Left lobe of liver (tissue), 2 donors: ENCODE measurements around the gene ZNF263. TPM values are rescaled to one million over a fixed set of nuclear protein-coding genes. Genes with fewer than 3 reads are reported as not detected.
A peak's percentile ranks its signal among the peaks of the same experiment; 100 is the strongest.
"Not testable (repeated sequence)": the region's sequence is repeated elsewhere in the genome, so short reads cannot be mapped to it uniquely, and the experiment has no call there.

Experiments used
- ATAC-seq: fragments of 200-7000 bp; cut with Tn5 transposase; one replicate; pipeline ENCODE4 v1.9.1; 2020; ENCODE audit warnings: mild to moderate bottlenecking, moderate library complexity
- DNase-seq: peaks from one replicate; pipeline ENCODE4 v3.0.0-alpha.2; 2020; ENCODE audit warnings: low spot score
- total RNA-seq: library from RNA; stranded (reverse); gene quantifications from one replicate; pipeline ENCODE4 v1.2.1, GENCODE V29; 2021
- donor health status: DM: no; HTN: no; CAD: no; lungs with moderate emphysema.
- donor health status: DM: no; HTN: yes; CAD: no.

Gene ZNF263
- total RNA-seq, 1 donor from 2014 or later, result 8.4 TPM

DNA sequence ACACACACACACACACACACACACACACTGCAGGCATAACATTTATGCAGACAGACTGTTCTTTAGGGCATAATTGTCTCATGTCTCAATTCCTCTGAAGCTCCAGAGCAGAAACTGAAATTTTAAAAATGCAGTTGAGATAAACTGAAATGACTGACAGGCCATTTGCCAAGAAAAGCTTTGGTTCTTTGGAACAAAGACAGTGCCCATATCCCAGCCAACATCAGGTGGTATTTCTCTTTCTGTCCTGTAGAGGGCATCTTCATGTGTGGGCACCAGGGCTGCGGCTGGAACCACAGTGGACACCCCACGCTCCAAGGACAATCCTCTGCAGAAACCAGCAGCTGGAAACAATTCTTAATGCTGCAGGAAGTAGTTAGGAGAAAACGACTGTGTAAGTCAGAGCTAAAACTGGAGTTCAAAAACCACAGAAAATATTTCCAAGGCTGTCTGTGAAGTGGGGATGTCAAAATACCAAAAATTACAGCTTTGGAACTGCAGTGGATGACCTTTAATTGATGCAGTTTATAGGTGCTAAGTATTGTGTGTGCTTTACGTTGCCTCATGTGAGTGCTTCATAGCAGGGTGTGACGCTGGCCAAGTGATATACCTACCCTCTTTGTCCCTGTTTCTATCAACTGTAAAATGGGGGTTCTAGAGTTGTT is 16.3 kb upstream of the ZNF263 start:
- ATAC-seq (no peak), DNase-seq (no peak)

DNA sequence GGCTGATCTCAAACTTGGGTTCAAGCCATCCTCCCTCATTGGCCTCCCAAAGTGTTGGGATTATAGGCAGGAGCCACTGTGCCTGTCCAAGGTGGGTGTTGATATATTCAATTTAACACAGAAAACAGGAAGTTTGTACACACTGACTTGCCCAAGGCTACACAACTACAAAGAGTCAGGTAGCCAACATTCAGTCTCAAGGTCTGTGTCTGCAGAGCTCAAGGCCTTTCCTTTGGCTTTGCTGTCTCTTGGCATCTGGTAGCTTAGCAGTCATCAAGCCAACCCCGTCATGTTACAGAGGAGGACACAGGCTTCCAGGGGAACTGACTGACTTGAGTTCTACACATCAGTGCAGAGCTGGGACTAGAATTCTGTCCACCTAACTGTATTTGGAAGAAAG is 15.0 kb upstream of the ZNF263 start:
- ATAC-seq (no peak), DNase-seq (no peak)

DNA sequence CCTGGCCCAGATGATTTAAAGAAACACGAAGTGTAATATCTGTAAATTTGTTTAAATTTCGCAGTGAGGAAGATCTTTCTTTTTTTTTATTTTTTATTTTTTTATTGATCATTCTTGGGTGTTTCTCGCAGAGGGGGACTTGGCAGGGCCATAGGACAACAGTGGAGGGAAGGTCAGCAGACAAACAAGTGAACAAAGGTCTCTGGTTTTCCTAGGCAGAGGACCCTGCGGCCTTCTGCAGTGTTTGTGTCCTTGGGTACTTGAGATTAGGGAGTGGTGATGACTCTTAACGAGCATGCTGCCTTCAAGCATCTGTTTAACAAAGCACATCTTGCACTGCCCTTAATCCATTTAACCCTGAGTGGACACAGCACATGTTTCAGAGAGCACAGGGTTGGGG is 12.6 kb upstream of the ZNF263 start:
- ATAC-seq, DNase-seq: not testable (repeated sequence)

DNA sequence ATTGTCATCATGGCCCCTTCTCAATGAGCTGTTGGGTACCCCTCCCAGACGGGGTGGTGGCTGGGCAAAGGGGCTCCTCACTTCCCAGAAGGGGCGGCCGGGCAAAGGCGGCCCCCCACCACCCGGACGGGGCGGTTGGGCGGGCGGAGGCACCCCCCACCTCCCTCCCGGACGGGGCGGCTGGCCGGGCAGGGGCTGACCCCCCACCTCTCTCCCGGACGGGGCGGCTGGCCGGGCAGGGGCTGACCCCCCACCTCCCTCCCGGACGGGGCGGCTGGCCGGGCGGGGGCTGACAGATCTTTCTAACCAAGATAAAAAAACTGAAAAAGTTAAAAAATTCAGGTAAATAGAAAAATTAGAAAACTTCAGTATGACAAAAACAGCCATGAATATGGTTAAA is 12.0 kb upstream of the ZNF263 start:
- not testable (repeated sequence) for ATAC-seq, DNase-seq

DNA sequence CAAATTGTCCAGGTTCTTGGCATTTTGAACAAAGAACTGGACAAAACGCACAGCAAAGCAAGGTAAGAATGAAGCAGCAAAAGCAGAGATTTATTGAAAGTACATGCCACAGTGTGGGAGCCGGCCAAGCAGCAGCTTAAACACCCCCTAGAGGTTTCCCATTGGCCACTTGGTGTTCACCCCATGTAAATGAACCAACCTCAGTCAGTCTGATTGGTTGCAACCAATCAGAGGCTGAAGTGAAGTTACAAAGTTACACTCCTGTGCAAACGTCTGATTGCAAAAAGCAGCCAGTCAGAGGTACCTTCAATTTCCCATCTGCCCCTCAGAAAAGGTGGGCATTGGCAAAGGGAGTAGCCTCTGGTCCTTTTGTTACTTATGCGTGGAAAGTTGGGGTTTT is 8.8 kb upstream of the ZNF263 start:
- no peak for ATAC-seq
- DNase-seq, result no peak

DNA sequence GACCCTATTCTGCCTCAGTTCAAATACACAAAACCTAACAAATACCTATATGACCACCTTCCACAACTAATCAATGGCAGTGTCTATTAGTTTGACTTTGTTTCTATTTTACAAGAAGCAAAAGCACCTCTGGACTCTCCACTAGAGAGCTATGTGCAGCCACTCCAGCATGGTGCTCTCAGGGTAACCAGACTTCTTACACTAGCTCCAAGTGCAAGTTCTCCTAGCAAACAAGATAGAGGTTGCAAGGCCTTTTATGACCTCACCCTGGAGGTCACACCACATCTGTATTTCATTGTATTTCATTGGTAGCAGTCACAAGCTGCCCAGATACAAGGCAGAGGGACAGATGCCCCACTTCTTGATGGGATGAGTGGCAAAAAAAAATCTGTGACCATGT is 8.3 kb upstream of the ZNF263 start:
- ATAC-seq (no peak), DNase-seq (no peak)

DNA sequence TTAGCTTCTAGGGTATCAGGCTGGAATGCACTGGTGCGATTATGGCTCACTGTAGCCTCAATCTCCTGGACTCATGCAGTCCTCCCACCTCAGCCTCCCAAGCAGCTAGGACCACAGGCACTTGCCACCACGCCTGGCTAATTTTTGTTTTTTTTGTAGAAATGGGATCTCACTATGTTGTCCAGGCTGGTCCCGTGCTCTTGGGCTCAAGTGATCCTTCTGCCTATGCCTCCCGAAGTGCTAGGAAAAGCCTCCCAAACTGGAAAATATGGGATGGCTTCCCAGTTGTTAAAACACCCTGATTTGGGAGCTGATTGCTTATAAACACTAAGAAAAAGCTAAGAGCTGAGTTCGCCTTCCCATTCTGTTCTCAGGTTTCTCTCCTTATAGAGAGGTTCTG is 6.6 kb upstream of the ZNF263 start:
- ATAC-seq (no peak), DNase-seq (no peak)

DNA sequence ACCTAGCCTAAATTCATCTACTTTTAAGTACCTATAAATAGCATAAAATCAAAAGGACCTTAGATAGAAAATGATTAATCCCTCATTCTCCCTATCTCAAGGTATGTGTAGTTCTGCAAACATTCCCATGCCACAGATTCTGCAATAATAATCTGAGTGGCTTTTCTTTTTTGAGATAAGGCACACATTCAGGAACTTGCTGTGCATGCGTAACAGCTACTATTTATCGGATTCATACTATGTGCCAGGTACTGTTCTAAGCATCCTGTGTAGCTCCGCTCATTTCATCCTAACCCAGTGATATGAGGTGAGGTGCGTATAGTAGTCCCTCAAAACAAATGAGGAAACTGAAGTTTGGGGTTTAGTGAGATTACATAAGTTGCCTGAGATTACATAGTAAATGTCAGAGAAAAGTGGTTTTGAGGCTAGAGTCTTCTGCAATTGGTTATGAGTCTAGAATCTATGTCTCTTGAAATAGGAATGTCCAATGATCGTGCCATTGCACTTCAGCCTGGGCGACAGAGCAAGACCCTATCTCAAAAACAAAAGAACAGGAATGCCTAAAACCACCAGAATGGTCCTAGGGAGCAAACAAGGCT is 2.0 kb upstream of the ZNF263 start:
- DNase-seq (no peak), ATAC-seq (no peak)

DNA sequence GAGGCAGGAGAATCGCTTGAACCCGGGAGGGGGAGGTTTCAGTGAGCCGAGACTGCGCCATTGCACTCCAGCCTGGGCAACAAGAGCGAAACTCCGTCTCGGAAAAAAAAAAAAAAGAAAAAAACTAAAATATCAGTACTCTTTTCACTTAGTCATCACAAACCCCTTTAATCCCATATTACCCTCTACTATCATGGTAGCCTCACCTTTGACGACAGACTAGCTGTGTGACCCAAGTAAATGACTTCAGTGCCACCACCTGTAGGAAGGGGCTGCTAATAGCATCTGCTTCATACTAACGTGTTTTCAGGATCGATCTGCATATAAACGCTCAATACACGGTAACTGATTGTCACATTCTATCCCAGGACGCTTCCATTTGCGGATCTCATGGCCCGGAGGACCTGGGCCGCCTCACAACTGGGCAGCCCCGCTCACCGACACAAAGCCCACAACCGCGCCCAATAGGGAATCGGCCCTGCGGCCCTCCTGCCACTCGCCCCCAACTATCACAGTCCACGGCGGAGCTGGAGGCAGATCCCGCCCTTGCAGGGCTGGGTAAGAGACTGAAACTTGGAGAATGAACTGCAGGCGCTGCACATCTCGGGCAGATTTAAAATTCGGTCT is 1.1 kb upstream of the ZNF263 start:
- peak; percentile 43 for ATAC-seq
- DNase-seq, result no peak

DNA sequence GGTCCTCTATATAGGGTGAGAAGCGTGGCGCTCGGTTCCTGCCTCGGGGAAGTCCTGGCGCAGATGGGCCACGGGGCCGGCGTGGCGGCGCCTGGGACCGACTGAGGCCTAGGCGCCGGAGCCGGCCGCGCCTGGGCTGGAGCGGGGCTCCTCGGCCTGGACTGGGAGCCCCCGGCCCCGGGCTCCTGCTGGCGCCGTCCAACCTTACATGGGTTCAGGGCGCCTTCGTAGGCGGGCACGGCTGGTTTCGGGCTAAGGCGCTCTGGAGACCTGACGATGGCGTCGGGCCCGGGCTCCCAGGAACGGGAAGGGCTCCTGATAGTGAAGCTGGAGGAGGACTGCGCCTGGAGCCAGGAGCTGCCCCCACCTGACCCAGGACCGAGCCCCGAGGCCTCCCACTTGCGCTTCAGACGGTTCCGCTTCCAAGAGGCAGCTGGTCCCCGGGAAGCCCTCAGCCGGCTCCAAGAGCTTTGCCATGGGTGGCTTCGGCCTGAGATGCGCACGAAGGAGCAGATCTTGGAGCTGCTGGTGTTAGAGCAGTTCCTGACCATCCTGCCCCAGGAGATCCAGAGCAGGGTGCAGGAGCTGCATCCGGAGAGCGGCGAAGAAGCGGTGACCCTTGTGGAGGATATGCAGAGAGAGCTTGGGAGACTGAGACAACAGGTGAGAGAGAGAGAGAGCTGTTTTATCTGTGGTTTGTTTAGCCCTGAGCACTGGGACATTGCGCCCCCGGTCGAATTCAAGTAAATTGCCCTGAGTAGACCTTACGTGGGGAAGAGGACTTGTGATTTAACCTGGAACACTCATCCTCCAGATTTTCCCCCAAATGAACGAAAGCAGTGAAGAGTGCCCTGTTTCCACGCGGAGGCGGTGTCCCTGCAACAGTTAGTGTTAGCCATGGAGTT is 504 bp downstream of the ZNF263 start:
- DNase-seq, result no peak
- ATAC-seq, result no peak

DNA sequence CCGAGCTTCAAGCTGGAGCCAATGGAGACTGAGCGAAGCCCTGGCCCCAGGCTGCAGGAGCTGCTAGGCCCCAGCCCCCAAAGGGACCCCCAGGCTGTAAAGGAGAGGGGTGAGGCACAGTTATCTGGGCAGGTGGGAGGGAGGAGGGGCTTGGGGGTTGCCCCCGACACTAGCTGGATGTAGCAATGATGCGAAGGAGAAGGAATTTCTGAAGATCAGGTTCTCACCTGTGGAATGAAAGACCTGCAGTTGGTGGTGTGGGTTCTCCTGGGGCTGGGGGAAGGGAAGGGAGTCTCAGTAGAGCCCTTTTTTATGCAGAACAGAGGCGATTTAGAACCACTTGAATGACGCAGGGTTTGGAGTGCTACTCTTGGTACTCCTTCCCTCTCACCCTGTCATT is 1.8 kb downstream of the ZNF263 start:
- ATAC-seq, result no peak
- DNase-seq, result no peak

DNA sequence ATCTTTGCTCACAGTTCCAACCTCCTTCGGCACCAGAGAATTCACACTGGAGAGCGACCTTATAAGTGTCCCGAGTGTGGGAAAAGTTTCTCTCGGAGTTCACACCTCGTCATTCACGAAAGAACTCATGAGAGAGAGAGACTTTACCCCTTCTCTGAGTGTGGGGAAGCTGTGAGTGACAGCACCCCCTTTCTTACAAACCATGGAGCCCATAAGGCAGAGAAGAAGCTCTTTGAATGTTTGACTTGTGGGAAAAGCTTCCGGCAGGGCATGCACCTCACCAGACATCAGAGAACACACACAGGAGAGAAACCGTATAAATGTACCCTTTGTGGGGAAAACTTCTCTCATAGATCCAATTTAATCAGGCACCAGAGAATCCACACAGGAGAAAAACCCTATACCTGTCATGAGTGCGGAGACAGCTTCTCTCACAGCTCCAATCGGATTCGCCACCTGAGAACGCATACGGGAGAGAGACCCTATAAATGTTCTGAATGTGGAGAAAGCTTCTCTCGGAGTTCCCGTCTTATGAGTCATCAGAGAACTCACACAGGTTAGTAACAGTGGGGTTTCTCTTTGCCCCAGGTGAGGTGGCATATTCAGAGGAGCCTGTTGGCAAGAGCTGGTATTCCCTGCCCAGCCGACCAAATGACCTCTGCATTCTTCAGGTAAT is 6.8 kb downstream of the ZNF263 start:
- ATAC-seq (no peak), DNase-seq (no peak)

DNA sequence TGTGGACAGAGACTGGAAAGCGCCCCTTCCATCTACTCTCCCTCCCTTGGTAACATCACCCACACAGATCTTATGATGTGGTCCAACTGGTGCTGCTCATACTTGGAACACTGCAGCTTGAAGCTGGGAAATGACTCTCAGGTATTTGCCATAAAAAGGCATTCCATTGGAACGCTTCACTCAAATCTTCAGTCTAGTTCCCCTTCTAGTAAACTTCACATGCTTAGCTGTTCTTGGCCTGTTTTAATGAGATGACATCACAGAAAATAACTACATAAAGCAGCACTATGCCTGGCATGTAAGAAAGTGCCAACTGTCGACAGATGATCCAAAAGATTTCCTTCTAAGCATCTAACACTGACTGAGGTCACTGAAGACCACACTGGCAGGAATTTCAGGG is 9.3 kb downstream of the ZNF263 start:
- no peak for DNase-seq
- no peak for ATAC-seq

DNA sequence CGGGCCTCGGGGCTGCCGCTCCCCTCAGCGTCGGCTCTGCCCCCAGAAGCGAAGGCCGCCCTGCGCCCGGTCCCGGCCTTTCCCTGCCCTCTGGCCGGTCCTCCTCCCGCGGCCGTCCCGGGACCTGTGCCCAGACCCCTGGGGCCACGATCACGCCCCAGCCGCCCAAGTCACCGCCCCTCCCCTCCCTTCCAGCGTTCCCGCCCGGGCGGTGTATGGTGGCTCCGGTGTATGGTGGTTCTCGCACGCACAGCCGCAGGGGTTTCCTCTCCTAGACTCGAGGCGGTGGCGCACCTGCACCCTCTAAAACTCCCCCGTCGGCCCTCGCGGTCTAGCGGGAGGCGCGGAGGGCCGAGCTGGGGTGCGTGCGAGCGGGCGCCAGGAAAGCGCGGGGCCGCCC is 11.9 kb downstream of the ZNF263 start:
- DNase-seq, result no peak
- ATAC-seq, result no peak

DNA sequence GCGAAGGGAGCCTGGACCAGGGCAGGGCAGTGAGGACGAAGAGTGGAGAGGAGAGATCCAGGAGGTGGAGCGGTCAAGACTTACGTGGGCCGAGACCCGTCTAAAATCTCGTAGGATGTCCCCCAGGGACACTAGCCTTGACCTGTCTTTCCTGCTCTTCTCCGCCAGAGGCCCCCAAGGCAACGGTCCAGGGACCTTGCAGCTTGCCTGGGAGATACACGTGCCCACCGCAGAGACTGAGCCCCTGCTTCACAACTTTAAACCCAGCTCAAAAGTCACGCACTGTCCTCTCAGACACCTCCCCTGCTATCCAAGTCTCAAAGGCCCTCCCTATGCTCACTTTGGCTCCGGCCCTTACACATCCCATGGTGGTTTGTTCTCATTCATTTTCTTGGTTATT is 12.5 kb downstream of the ZNF263 start:
- no peak for ATAC-seq
- no peak for DNase-seq

DNA sequence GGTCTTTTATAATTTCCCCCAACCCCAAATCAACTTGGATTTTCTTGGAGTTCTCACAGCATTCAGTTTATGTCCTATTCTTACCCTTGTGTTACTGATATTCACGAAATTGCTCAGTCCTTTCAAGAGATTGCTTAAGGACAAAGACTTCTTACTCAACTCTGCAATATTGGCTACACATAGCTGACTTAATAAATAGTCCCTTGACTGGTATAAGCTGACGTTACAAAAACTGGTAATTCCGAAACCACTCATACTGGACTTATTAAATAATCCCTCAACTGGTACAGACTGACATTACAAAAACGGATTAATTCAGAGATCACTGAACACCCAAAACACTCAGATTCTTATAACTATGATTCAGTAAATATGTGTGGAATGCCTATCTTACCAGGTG is 21.1 kb downstream of the ZNF263 start:
- no peak for ATAC-seq

DNA sequence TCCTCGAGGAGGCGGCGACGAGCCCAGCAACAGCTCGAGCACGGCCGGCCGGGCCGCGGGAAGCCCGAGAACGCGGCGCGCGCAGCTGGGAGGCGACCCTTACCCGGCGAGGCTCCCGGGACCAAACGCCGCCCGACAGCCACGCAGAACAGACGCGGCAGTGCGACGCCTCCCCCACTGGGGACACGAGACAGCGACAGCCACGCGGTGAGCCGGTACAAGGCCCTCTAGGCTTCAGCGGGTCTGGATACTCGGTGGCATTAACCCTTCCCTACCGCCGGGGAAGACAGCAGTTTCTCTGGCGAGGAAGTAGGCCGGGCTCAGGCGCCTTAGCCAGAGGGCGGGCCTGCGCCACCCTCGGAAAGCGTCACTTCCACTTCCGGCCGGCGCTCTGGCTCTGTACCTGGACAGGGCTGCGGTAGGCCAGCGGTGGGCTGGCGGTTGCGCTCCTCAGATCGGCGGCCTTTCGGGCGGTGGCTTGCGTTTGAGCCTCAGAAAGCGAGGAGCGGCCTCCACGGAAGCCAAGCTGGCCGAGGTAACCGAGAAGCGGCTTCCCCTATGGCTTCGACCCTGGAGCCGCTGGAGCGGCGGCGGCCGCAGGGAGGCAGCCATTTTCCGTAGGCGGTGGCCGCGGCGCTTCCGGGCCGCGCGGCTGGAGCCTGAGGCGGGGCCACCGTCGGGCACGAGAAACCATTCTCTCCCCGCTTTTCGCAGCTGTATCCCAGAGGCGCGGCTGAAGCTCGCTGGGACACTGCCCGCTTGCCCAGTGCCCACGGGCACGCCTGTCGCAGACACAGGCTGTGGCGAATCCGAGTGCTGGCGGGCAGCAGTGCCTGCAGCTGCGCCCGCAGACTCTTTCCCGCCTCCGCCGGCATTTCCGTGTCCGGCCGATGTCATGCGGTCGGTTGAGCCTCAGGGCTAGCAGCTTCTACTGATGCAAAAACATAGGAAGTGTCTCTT is 22.1 kb downstream of the ZNF263 start, which contains the start of the genes TIGD7 and ZNF75A:
Gene TIGD7, minus strand, starts transcription at position 322 of the 960 bp plus-strand sequence. CDS start 4,816 bp downstream, outside the sequence.
Gene ZNF75A, plus strand, starts transcription at position 389 of the 960 bp plus-strand sequence. CDS start 2,932 bp downstream, outside the sequence.
- DNase-seq, result peak; percentile 89
- peak; percentile 99 for ATAC-seq

More for the DNA sequence above, 21.1 kb downstream of the ZNF263 start:
- no peak for DNase-seq

DNA sequence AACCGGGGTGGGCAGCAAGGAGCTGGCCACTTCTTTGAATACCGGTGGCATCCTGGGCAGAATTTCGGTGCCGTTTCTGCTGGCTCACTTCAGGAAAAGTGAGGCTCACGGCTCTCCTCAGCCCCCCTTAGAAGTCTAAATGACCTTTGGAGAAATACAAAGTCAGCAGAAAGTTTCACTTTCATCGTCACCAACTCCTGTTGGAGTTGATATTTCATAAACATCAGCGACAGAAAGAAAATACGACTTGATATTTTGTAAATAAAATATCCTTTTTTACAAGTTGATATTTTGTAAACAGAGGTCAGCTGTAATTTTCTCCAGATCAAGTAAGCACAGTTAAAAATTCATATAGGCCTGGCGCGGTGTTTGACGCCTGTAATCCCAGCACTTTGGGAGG is 22.8 kb downstream of the ZNF263 start:
- no peak for ATAC-seq

DNA sequence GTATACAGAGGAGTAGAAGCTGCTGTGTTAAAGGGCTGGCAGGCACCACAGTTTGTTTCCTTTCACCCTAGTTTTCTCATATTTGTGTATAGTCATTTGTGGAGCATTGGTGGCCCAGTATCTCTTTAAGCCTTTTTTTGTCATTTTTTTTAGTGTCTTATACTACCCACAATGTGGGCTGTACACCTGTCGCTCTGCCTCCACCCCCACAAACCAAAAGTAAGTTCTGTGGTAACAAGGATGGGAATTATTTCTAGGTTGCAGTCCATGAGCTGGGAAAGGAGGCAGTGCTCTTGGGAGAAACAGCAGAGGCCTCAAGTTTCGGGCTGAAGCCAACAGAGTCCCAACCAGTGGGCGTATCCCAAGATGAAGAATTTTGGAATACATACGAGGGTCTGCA is 28.2 kb downstream of the ZNF263 start:
- ATAC-seq (no peak), DNase-seq (no peak)

More for the DNA sequence above, 22.8 kb downstream of the ZNF263 start:
- DNase-seq, result no peak
